SK-N-SH (cell line): ENCODE measurements around the gene FOXD4L1. TPM values are rescaled to one million over a fixed set of nuclear protein-coding genes. Genes with fewer than 3 reads are reported as not detected.
"Not testable (repeated sequence)": the region's sequence is repeated elsewhere in the genome, so short reads cannot be mapped to it uniquely, and the experiment has no call there.

Source experiments
- CTCF ChIA-PET: fragments of 300-600, 350-600 bp; formaldehyde crosslinking; extraction: SDS; loops from one replicate; lab custom pipeline; 2021; lab: Yijun Ruan, JAX
- POLR2A ChIA-PET: fragments of 350-600 bp; sonication (Branson Sonifier 250); formaldehyde crosslinking; extraction: SDS; loops from one replicate; lab custom pipeline; 2020; ENCODE audit warnings: antibody characterized with exemption, inconsistent platforms; lab: Yijun Ruan, JAX
- DNase-seq: peaks from one replicate; pipeline ENCODE4 v3.0.0; 2012
- H2AFZ ChIP-seq: fragments of 200-600 bp; sonication (generic); 2 replicates; pipeline ENCODE4 v1.8.1; 2016; ENCODE audit warnings: antibody characterized with exemption, mild to moderate bottlenecking, low read depth
- H3F3A ChIP-seq: fragments of 200-600 bp; sonication (generic); replicated peaks from 2 replicates; pipeline ENCODE3; 2016; ENCODE audit warnings: antibody characterized with exemption, mild to moderate bottlenecking; ENCODE audit not compliant: insufficient read depth
- H3K27ac ChIP-seq, 2 experiments: fragments of 200-500 bp in 1 of 2; fragments of 200-600 bp in 1 of 2; sonication (Bioruptor generic) in 1 of 2; sonication (generic), shearing (Covaris generic) in 1 of 2; 2 replicates each; pipeline versions ENCODE4 v1.5.1 to v1.6.1; 2014 to 2016; ENCODE audit warnings: low read depth in 2 of 2, inconsistent platforms in 1 of 2, low read length in 1 of 2, mild to moderate bottlenecking in 1 of 2, mixed read lengths in 1 of 2
- H3K27me3 ChIP-seq: fragments of 200-600 bp; sonication (generic), shearing (Covaris generic); 2 replicates; pipeline ENCODE4 v1.6.1; 2016; ENCODE audit warnings: mixed run types; ENCODE audit not compliant: insufficient read depth
- H3K36me3 ChIP-seq, 2 experiments: fragments of 200-500 bp in 1 of 2; fragments of 200-600 bp in 1 of 2; sonication (Bioruptor generic) in 1 of 2; sonication (generic) in 1 of 2; replicated peaks in 1 of 2; 2 replicates each; pipeline versions ENCODE3 to v1.5.1; 2014 to 2016; ENCODE audit warnings: low read length in 1 of 2, mild to moderate bottlenecking in 1 of 2; ENCODE audit not compliant: insufficient read depth in 2 of 2, control insufficient read depth in 1 of 2
- H3K4me1 ChIP-seq, 2 experiments: fragments of 200-500 bp in 1 of 2; fragments of 200-600 bp in 1 of 2; sonication (Bioruptor generic) in 1 of 2; sonication (generic), shearing (Covaris generic) in 1 of 2; 2 replicates each; pipeline versions ENCODE4 v1.5.1 to v1.6.1; 2014 to 2016; ENCODE audit warnings: low read depth in 1 of 2, low read length in 1 of 2, mixed run types in 1 of 2; ENCODE audit not compliant: insufficient read depth in 2 of 2, control insufficient read depth in 1 of 2
- H3K4me2 ChIP-seq: fragments of 200-600 bp; sonication (generic), shearing (Covaris generic); 2 replicates; pipeline ENCODE4 v1.6.1; 2017; ENCODE audit warnings: mixed run types
- H3K4me3 ChIP-seq, 2 experiments: fragments of 200-500 bp in 1 of 2; fragments of 200-600 bp in 1 of 2; sonication (Bioruptor generic) in 1 of 2; sonication (generic), shearing (Covaris generic) in 1 of 2; 2 replicates each; pipeline versions ENCODE4 v1.5.1 to v1.8.1; 2014 to 2016; ENCODE audit warnings: low read depth in 2 of 2, inconsistent platforms in 1 of 2, low read length in 1 of 2, mild to moderate bottlenecking in 1 of 2, mixed read lengths in 1 of 2, moderate library complexity in 1 of 2
- H3K79me2 ChIP-seq: fragments of 200-600 bp; sonication (generic); 2 replicates; pipeline ENCODE4 v1.8.1; 2017; ENCODE audit warnings: mild to moderate bottlenecking; ENCODE audit not compliant: insufficient read depth
- H3K9ac ChIP-seq: fragments of 200-600 bp; sonication (generic); 2 replicates; pipeline ENCODE4 v1.6.1; 2017; ENCODE audit warnings: mixed run types
- H3K9me2 ChIP-seq: fragments of 200-600 bp; sonication (generic); 2 replicates; pipeline ENCODE4 v1.6.1; 2017; ENCODE audit warnings: mixed run types
- H3K9me3 ChIP-seq: fragments of 200-600 bp; sonication (generic); 2 replicates; pipeline ENCODE4 v1.6.1; 2017; ENCODE audit warnings: mixed run types, mild to moderate bottlenecking, moderate library complexity
- H4K20me1 ChIP-seq: fragments of 200-600 bp; sonication (generic); 2 replicates; pipeline ENCODE4 v1.6.1; 2017; ENCODE audit warnings: mild to moderate bottlenecking, mixed run types; ENCODE audit not compliant: insufficient read depth
- WGBS: methylation state at CpG from one replicate; pipeline ENCODE4 v1.1.6; 2017; ENCODE audit warnings: low lambda C conversion rate; 5-methylcytosine and 5-hydroxymethylcytosine counted together
- polyA plus RNA-seq, 3 experiments: library from polyadenylated mRNA; depleted of rRNA; stranded (reverse); fragments of >200 nt; gene quantifications; 2 replicates each; pipeline ENCODE4 v1.2.3, GENCODE V29; 2012

FOXD4L1 gene
- 0.10 and 0.13 TPM in 2 replicates for polyA plus RNA-seq (2012; rRNA removed)
- 0.04 TPM in 2 replicates for polyA plus RNA-seq (2012; cell fraction: cytosol; rRNA removed)
- 0.24 and 0.28 TPM in 2 replicates for polyA plus RNA-seq (2012; cell fraction: nucleus; rRNA removed)

DNA sequence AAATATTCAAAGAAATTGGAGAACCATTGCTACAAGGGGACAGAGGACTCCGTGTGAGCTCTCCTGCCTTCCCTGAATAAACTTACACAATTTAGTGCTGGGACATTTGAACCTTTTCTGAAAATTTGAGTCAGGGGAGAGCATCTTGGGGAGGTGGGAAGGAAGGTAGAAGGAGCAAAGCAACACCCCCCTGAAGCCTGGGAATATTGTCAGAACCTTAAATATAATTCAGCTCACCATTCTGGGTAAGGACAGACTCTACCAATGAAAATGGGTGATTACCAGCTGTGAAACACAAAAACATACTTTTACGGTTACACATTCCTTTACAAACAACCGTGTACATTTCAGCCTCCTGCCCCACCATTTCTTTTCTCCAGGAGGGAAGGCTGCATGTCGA, at the start of gene FOXD4L1:
Gene FOXD4L1, plus strand, starts transcription at position 301 of the 400 bp plus-strand sequence. CDS start 592 bp downstream, outside the sequence.
- H3K79me2 ChIP-seq, H3K9me2 ChIP-seq, H3K9ac ChIP-seq, H3K4me3 ChIP-seq, POLR2A ChIA-PET, H3K4me1 ChIP-seq, DNase-seq, H3F3A ChIP-seq, CTCF ChIA-PET, H4K20me1 ChIP-seq, H3K36me3 ChIP-seq, H3K9me3 ChIP-seq, H3K27me3 ChIP-seq, H3K27ac ChIP-seq, H2AFZ ChIP-seq, H3K4me2 ChIP-seq: not testable (repeated sequence)
- 87% methylated on average over 4 of the region's 4 CpGs for WGBS

DNA sequence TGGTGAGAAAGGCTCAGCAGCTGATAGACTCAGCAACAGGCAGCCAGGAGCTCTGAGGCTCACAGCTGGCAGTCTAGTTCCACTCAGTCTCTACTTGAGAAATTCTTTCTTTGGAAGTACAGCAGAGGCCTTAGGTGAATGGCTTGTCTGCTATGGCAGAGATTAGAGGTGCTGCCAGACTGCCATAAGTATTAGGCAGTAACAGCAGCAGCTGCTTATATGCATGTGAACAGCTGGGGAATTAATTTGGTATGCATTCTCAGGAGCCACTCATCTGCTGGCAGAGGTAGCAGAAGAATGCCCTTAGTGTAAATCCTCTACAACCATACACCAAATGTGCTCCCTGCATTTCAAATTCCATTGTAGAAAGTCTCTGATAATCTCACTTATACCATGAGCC, 32.7 kb upstream of the FOXD4L1 start:
- not testable (repeated sequence) for H4K20me1 ChIP-seq, DNase-seq, H3K4me2 ChIP-seq

DNA sequence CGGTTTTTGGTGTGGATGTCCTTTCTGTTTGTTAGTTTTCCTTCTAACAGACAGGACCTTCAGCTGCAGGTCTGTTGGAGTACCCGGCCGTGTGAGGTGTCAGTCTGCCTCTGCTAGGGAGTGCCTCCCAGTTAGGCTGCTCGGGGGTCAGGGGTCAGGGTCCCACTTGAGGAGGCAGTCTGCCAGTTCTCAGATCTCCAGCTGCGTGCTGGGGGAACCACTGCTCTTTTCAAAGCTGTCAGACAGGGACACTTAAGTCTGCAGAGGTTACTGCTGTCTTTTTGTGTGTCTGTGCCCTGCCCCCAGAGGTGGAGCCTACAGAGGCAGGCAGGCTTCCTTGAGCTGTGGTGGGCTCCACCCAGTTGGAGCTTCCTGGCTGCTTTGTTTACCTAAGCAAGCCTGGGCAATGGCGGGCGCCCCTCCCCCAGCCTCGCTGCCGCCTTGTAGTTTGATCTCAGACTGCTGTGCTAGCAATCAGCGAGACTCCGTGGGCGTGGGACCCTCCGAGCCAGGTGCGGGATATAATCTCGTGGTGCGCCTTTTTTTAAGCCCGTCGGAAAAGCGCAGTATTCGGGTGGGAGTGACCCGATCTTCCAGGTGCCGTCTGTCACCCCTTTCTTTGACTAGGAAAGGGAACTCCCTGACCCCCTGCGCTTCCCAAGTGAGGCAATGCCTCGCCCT, 21.6 kb upstream of the FOXD4L1 start:
- H3F3A ChIP-seq, H4K20me1 ChIP-seq, H3K9ac ChIP-seq, H3K27ac ChIP-seq, H3K36me3 ChIP-seq, H3K4me3 ChIP-seq, POLR2A ChIA-PET, H3K4me2 ChIP-seq, H3K9me3 ChIP-seq, H3K4me1 ChIP-seq, CTCF ChIA-PET, H2AFZ ChIP-seq, H3K9me2 ChIP-seq, H3K79me2 ChIP-seq, H3K27me3 ChIP-seq, DNase-seq: not testable (repeated sequence)
- WGBS: 99% methylated on average over 17 of the region's 24 CpGs

More for the DNA sequence above, 32.7 kb upstream of the FOXD4L1 start:
- H3K9ac ChIP-seq, H3K9me2 ChIP-seq, H3F3A ChIP-seq, CTCF ChIA-PET, H3K79me2 ChIP-seq, H3K36me3 ChIP-seq, H3K27ac ChIP-seq, H2AFZ ChIP-seq, POLR2A ChIA-PET, H3K4me1 ChIP-seq, H3K27me3 ChIP-seq, H3K9me3 ChIP-seq, H3K4me3 ChIP-seq: not testable (repeated sequence)

DNA sequence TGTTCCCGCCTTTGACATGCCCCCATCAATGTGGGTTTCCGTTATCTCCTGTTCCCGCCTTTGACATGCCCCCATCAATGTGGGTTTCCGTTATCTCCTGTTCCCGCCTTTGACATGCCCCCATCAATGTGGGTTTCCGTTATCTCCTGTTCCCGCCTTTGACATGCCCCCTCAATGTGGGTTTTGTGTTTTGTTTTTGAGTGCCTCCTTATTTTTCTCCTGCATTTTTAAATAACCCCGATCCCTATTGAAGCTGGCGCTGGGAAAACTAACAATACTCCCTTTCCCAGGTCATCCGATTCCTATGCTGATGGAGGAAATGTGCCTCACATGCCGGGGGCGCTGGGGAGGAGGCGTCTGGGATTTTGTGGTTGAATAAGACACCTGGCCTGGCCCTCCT, 1.9 kb upstream of the FOXD4L1 start:
- H3F3A ChIP-seq, CTCF ChIA-PET, H4K20me1 ChIP-seq, H3K4me1 ChIP-seq, H2AFZ ChIP-seq, H3K9me2 ChIP-seq, H3K9me3 ChIP-seq, H3K36me3 ChIP-seq, H3K27ac ChIP-seq, POLR2A ChIA-PET, DNase-seq, H3K27me3 ChIP-seq, H3K9ac ChIP-seq, H3K79me2 ChIP-seq, H3K4me2 ChIP-seq, H3K4me3 ChIP-seq: not testable (repeated sequence)
- WGBS: 98% methylated on average over 13 of the region's 13 CpGs

DNA sequence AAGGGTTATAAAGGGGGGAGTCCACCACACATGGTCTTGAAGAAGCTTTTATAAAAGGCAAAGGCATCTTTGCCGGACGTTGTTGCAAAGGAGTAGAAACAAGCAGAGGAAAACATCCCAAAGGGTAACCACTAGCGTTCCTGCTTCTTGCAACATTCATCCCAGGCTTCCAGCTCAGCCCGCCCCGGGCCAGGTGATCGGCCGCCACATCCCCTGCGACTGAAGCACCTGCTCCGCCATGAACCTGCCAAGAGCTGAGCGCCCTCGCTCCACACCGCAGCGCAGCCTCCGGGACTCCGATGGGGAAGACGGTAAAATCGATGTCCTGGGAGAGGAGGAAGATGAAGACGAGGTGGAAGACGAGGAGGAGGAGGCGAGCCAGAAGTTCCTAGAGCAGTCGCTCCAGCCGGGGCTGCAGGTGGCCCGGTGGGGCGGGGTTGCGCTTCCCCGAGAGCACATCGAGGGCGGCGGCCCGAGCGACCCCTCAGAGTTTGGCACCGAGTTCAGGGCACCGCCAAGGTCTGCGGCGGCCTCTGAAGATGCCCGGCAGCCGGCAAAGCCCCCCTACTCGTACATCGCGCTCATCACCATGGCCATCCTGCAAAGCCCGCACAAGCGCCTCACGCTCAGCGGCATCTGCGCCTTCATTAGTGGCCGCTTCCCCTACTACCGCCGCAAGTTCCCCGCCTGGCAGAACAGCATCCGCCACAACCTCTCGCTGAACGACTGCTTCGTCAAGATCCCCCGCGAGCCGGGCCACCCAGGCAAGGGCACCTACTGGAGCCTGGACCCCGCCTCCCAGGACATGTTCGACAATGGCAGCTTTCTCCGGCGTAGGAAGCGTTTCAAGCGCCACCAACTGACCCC, 787 bp downstream of the FOXD4L1 start:
- H4K20me1 ChIP-seq, H3K4me3 ChIP-seq, H3K9me3 ChIP-seq, H3K4me2 ChIP-seq, H3K36me3 ChIP-seq, H3K4me1 ChIP-seq, H3K79me2 ChIP-seq, H3K9me2 ChIP-seq, H3F3A ChIP-seq, H3K9ac ChIP-seq, H3K27ac ChIP-seq, H2AFZ ChIP-seq, CTCF ChIA-PET, POLR2A ChIA-PET, DNase-seq: not testable (repeated sequence)
- peaks cover 11% of the 10 kb centered on the region; the same call in 1 of the 2 replicates for H3K27me3 ChIP-seq
- WGBS: 96% methylated on average over 18 of the region's 62 CpGs

DNA sequence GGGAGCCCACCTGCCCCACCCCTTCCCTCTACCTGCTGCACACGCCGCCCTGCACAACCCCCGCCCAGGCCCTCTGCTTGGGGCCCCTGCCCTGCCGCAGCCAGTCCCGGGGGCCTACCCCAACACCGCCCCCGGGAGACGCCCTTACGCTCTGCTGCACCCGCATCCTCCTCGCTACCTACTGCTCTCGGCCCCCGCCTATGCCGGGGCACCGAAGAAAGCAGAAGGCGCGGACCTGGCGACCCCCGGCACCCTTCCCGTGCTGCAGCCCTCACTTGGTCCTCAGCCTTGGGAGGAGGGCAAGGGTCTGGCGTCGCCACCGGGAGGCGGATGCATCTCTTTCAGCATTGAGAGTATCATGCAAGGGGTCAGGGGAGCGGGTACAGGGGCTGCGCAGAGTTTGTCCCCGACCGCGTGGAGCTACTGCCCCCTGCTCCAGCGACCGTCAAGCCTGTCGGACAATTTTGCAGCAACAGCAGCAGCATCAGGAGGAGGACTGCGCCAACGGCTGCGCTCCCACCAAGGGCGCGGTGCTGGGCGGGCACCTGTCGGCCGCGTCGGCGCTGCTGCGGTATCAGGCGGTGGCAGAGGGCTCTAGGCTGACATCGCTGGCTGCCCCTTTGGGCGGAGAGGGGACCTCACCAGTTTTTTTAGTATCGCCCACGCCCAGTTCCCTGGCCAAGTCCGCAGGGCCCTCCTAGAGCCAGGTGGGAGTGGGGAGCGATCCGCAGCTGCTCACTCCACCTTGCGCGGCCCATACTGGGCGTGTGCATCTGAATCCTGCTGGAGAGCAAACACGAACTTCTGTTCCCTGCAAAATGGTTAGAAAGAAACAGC, 1.6 kb downstream of the FOXD4L1 start:
- DNase-seq, H3K36me3 ChIP-seq, POLR2A ChIA-PET, H3F3A ChIP-seq, H3K9ac ChIP-seq, H3K9me2 ChIP-seq, H4K20me1 ChIP-seq, H3K79me2 ChIP-seq, H2AFZ ChIP-seq, H3K4me1 ChIP-seq, H3K4me2 ChIP-seq, H3K27ac ChIP-seq, H3K9me3 ChIP-seq, CTCF ChIA-PET, H3K4me3 ChIP-seq: not testable (repeated sequence)
- WGBS: 18% methylated on average over 13 of the region's 56 CpGs
- peaks cover 12% of the 10 kb centered on the region; the same call in 1 of the 2 replicates for H3K27me3 ChIP-seq
